CD4-positive, CD25-positive, alpha-beta regulatory T cell (primary cell): ENCODE measurements around the gene PRSS22. TPM values are rescaled to one million over a fixed set of nuclear protein-coding genes. Genes with fewer than 3 reads are reported as not detected.

Experiments
- ATAC-seq, 2 donors: fragments of 150-1000 bp; cut with Tn5 transposase; one replicate each; pipeline ENCODE4 v1.10.0; 2021; ENCODE audit warnings: low read depth in 2 of 2, moderate number of reproducible peaks in 2 of 2, moderate library complexity in 1 of 2
- DNase-seq, 3 donors: peaks; one replicate each; pipeline versions ENCODE4 v3.0.0 to v3.0.0-alpha.2; 2012 to 2022; ENCODE audit warnings: mixed read lengths in 1 of 3
- H3K27ac ChIP-seq: one replicate; pipeline ENCODE4 v1.7.0; 2013; ENCODE audit warnings: mild to moderate bottlenecking, low read length; ENCODE audit not compliant: insufficient read depth, poor library complexity, severe bottlenecking
- H3K27me3 ChIP-seq: one replicate; pipeline ENCODE4 v1.7.0; 2013; ENCODE audit warnings: low read length; ENCODE audit not compliant: control insufficient read depth, insufficient read depth
- H3K36me3 ChIP-seq: one replicate; pipeline ENCODE4 v1.7.0; 2013; ENCODE audit warnings: mild to moderate bottlenecking, low read length, moderate library complexity; ENCODE audit not compliant: control insufficient read depth, insufficient read depth
- H3K4me1 ChIP-seq: 2 replicates; pipeline ENCODE4 v1.7.0; 2013; ENCODE audit warnings: mild to moderate bottlenecking, low read length; ENCODE audit not compliant: insufficient read depth, control insufficient read depth, poor library complexity, severe bottlenecking
- H3K4me3 ChIP-seq: one replicate; pipeline ENCODE4 v1.7.0; 2013; ENCODE audit warnings: low read depth, mild to moderate bottlenecking, low read length, moderate library complexity
- H3K9me3 ChIP-seq, 2 experiments: 1 replicate in 1 of 2; 2 replicates in 1 of 2; pipeline ENCODE4 v1.7.0; 2013; ENCODE audit warnings: low read length in 2 of 2, mild to moderate bottlenecking in 1 of 2, moderate library complexity in 1 of 2; ENCODE audit not compliant: control insufficient read depth in 2 of 2
- H3K27ac Mint-ChIP-seq, 3 donors: one replicate each; pipeline ENCODE4 v1.8.0; 2020 to 2022; ENCODE audit warnings: mild to moderate bottlenecking in 3 of 3, mixed read lengths in 3 of 3, moderate library complexity in 2 of 3
- H3K27me3 Mint-ChIP-seq: one replicate; pipeline ENCODE4 v1.8.0; 2022; ENCODE audit warnings: mild to moderate bottlenecking, mixed read lengths
- H3K36me3 Mint-ChIP-seq: one replicate; pipeline ENCODE4 v1.8.0; 2020; ENCODE audit warnings: mixed read lengths
- H3K4me1 Mint-ChIP-seq, 4 donors: one replicate each; pipeline ENCODE4 v1.8.0; 2020 to 2022; ENCODE audit warnings: mixed read lengths in 4 of 4, mild to moderate bottlenecking in 1 of 4
- H3K4me3 Mint-ChIP-seq, 4 donors: one replicate each; pipeline ENCODE4 v1.8.0; 2020 to 2022; ENCODE audit warnings: mild to moderate bottlenecking in 4 of 4, mixed read lengths in 4 of 4, moderate library complexity in 3 of 4
- H3K9me3 Mint-ChIP-seq, 7 donors: one replicate each; pipeline ENCODE4 v1.8.0; 2020 to 2022; ENCODE audit warnings: mixed read lengths in 7 of 7, mild to moderate bottlenecking in 3 of 7, moderate library complexity in 2 of 7
- polyA plus RNA-seq, 4 donors: library from polyadenylated mRNA; unstranded; fragments of 300-500 nt; fragmentation: Illumina TruSeq; gene quantifications; one replicate each; pipeline ENCODE4 v1.2.3, GENCODE V29; 2021
- total RNA-seq: library from RNA; stranded (reverse); gene quantifications from one replicate; pipeline ENCODE4 v1.2.3, GENCODE V29; 2022

PRSS22 gene
- total and polyA plus RNA-seq, 5 donors from 2014 or later = not detected

- DNase-seq (no peak), ATAC-seq (no peak)
- H3K4me3 Mint-ChIP-seq = no peak overlapping the region
- peaks cover 0 to 8% (median under 1%) of the 10 kb centered on the region in 4 donors for H3K4me1 Mint-ChIP-seq
- Histone ChIP-seq H3K36me3 (no peaks in the 10 kb centered on the region), H3K27ac (no peak overlapping the region), H3K4me1 (peaks cover 13% of the 10 kb centered on the region), H3K9me3 (peaks cover 0 to under 1% of the 10 kb centered on the region in 2 experiments), H3K27me3 (no peaks in the 10 kb centered on the region), H3K4me3 (no peak overlapping the region)
- peaks cover 0 to 2% (median 0%) of the 10 kb centered on the region in 7 donors for H3K9me3 Mint-ChIP-seq
- peaks cover 35% of the 10 kb centered on the region for H3K27me3 Mint-ChIP-seq
- no peak overlapping the region for H3K27ac Mint-ChIP-seq
- no peaks in the 10 kb centered on the region for H3K36me3 Mint-ChIP-seq
Observed at GRCh38 chr16:2859686-2860265, 1.8 kb upstream of the PRSS22 start.

GRCh38 chr16:2858245-2859025 is 465 bp upstream of the PRSS22 start:
- Histone ChIP-seq H3K27ac (no peak overlapping the region), H3K9me3 (peaks cover 2 to 10% of the 10 kb centered on the region in 2 experiments), H3K27me3 (no peaks in the 10 kb centered on the region), H3K4me3 (no peak overlapping the region), H3K36me3 (no peaks in the 10 kb centered on the region), H3K4me1 (peaks cover 13% of the 10 kb centered on the region)
- H3K27me3 Mint-ChIP-seq = peaks cover 29% of the 10 kb centered on the region
- ATAC-seq (no peak), DNase-seq (no peak)
- H3K4me1 Mint-ChIP-seq = peaks cover 0 to 8% (median under 1%) of the 10 kb centered on the region in 4 donors
- H3K27ac Mint-ChIP-seq = no peak overlapping the region
- H3K4me3 Mint-ChIP-seq = peak overlapping the region in 1 of 4 donors; percentile 38
- peaks cover 6% of the 10 kb centered on the region for H3K36me3 Mint-ChIP-seq
- peaks cover 0 to 9% (median 6%) of the 10 kb centered on the region in 7 donors for H3K9me3 Mint-ChIP-seq

- Mint-ChIP-seq H3K4me1 (peaks cover 0 to 8% (median under 1%) of the 10 kb centered on the region in 4 donors), H3K4me3 (peak overlapping the region in 1 of 4 donors; percentile 15), H3K27ac (peak overlapping the region in 1 of 3 donors; percentile 62), H3K36me3 (peaks cover 6% of the 10 kb centered on the region), H3K27me3 (peaks cover 29% of the 10 kb centered on the region), H3K9me3 (peaks cover 0 to 9% (median 6%) of the 10 kb centered on the region in 7 donors)
- Histone ChIP-seq H3K4me3 (no peak overlapping the region), H3K36me3 (no peaks in the 10 kb centered on the region), H3K27me3 (no peaks in the 10 kb centered on the region), H3K9me3 (peaks cover 2 to 10% of the 10 kb centered on the region in 2 experiments), H3K27ac (no peak overlapping the region), H3K4me1 (peaks cover 13% of the 10 kb centered on the region)
- ATAC-seq (no peak), DNase-seq (no peak)
Observed at GRCh38 chr16:2856686-2857450, 1.1 kb downstream of the PRSS22 start.

GRCh38 chr16:2856061-2856670 is 1.8 kb downstream of the PRSS22 start:
- Mint-ChIP-seq H3K27ac (peak overlapping the region in 1 of 3 donors; percentile 62), H3K4me1 (peaks cover 0 to 8% (median under 1%) of the 10 kb centered on the region in 4 donors), H3K9me3 (peaks cover 0 to 9% (median 6%) of the 10 kb centered on the region in 7 donors), H3K27me3 (peaks cover 30% of the 10 kb centered on the region), H3K4me3 (peak overlapping the region in 1 of 4 donors; percentile 15), H3K36me3 (peaks cover 6% of the 10 kb centered on the region)
- Histone ChIP-seq H3K27me3 (no peaks in the 10 kb centered on the region), H3K4me3 (no peak overlapping the region), H3K9me3 (peaks cover 2 to 10% of the 10 kb centered on the region in 2 experiments), H3K36me3 (no peaks in the 10 kb centered on the region), H3K27ac (no peak overlapping the region), H3K4me1 (peaks cover 13% of the 10 kb centered on the region)
- DNase-seq (no peak), ATAC-seq (peak in 1 of 2 donors; percentile 29)

- peaks cover 0 to 9% (median 6%) of the 10 kb centered on the region in 7 donors for H3K9me3 Mint-ChIP-seq
- no peak overlapping the region for H3K27ac Mint-ChIP-seq
- no peak for ATAC-seq
Observed at GRCh38 chr16:2855536-2855935, 2.4 kb downstream of the PRSS22 start.

GRCh38 chr16:2854700-2855309 is 3.2 kb downstream of the PRSS22 start:
- Mint-ChIP-seq H3K36me3 (peaks cover 6% of the 10 kb centered on the region), H3K27me3 (peaks cover 22% of the 10 kb centered on the region), H3K9me3 (peaks cover 0 to 9% (median 6%) of the 10 kb centered on the region in 7 donors), H3K27ac (peak overlapping the region in 1 of 3 donors; percentile 28), H3K4me1 (peaks cover 0 to 8% (median under 1%) of the 10 kb centered on the region in 4 donors), H3K4me3 (no peak overlapping the region)
- no peak overlapping the region for H3K27ac ChIP-seq
- DNase-seq = no peak
- no peaks in the 10 kb centered on the region for H3K36me3 ChIP-seq
- peaks cover 2 to 10% of the 10 kb centered on the region in 2 experiments for H3K9me3 ChIP-seq
- no peak for ATAC-seq
- H3K4me3 ChIP-seq = no peak overlapping the region
- peaks cover 13% of the 10 kb centered on the region for H3K4me1 ChIP-seq
- H3K27me3 ChIP-seq = no peaks in the 10 kb centered on the region

More at GRCh38 chr16:2855536-2855935, 2.4 kb downstream of the PRSS22 start:
- H3K36me3 ChIP-seq = no peaks in the 10 kb centered on the region
- peaks cover 28% of the 10 kb centered on the region for H3K27me3 Mint-ChIP-seq
- H3K27ac ChIP-seq = no peak overlapping the region
- H3K4me3 ChIP-seq = no peak overlapping the region
- peaks cover 0 to 8% (median under 1%) of the 10 kb centered on the region in 4 donors for H3K4me1 Mint-ChIP-seq
- no peak overlapping the region for H3K4me3 Mint-ChIP-seq
- H3K4me1 ChIP-seq = peaks cover 13% of the 10 kb centered on the region
- DNase-seq = no peak
- peaks cover 6% of the 10 kb centered on the region for H3K36me3 Mint-ChIP-seq
- H3K9me3 ChIP-seq = peaks cover 2 to 10% of the 10 kb centered on the region in 2 experiments
- no peaks in the 10 kb centered on the region for H3K27me3 ChIP-seq
